Measurements from ENCODE around the gene FRK.

GRCh38 chr6:116035616-116036015 lies 25.1 kb downstream of the FRK start:
- no peak for TF ChIP-seq CTCF (IDR thresholded peaks at IDR 0.05)
- no peak for TF ChIP-seq EZH2 (IDR thresholded peaks at IDR 0.05)
- no peak for TF ChIP-seq EZH2phosphoT487 (IDR thresholded peaks at IDR 0.05)

Measured in neural progenitor cell (in vitro differentiated cells).